ENCODE data around the gene TMEM35A.

GRCh38 chrX:101040197-101040596 is 38.5 kb upstream of the TMEM35A start:
- no peak for TF ChIP-seq POLR2AphosphoS5 (IDR thresholded peaks at IDR 0.05; ENCODE audit: low read depth, low read length)
- TF ChIP-seq TAF1 (IDR thresholded peaks at IDR 0.05; ENCODE audit: borderline replicate concordance, insufficient read depth, low read length) = no peak

All from PFSK-1 (cell line).